Keratinocyte (primary cell): Measurements from ENCODE around the gene IQCK. TPM values are rescaled to one million over a fixed set of nuclear protein-coding genes. Genes with fewer than 3 reads are reported as not detected.

ENCODE experiments used
- DNase-seq: peaks from one replicate; pipeline ENCODE4 v3.0.0-alpha.2; 2011; ENCODE audit warnings: low read depth, missing footprints, low spot score
- FAIRE-seq: peaks from 2 replicates; lab custom pipeline; 2011; peaks lifted over from hg19 to GRCh38; lab: Jason Lieb, UNC
- H2AFZ ChIP-seq: 2 replicates; pipeline ENCODE4 v1.6.0; 2012; ENCODE audit warnings: low read length, control low read depth, inconsistent platforms; ENCODE audit not compliant: control insufficient read depth
- H3K27ac ChIP-seq: 2 replicates; pipeline ENCODE4 v1.5.1; 2011; ENCODE audit warnings: low read length; ENCODE audit not compliant: control insufficient read depth, insufficient read depth
- H3K27me3 ChIP-seq: 3 replicates; pipeline ENCODE4 v1.6.0; 2011; ENCODE audit warnings: low read length; ENCODE audit not compliant: control insufficient read depth, insufficient read depth; ENCODE audit errors: extremely low read depth
- H3K36me3 ChIP-seq, 2 experiments: 2 replicates in 1 of 2; 3 replicates in 1 of 2; pipeline ENCODE4 v1.5.1; 2011; ENCODE audit warnings: low read length in 2 of 2, mild to moderate bottlenecking in 1 of 2; ENCODE audit not compliant: control insufficient read depth in 2 of 2, insufficient read depth in 2 of 2; ENCODE audit errors: extremely low read depth in 1 of 2
- H3K4me1 ChIP-seq: 3 replicates; pipeline ENCODE4 v1.5.1; 2011; ENCODE audit warnings: low read length; ENCODE audit not compliant: control insufficient read depth, insufficient read depth; ENCODE audit errors: extremely low read depth
- H3K4me2 ChIP-seq: 3 replicates; pipeline ENCODE4 v1.6.0; 2011; ENCODE audit warnings: low read depth, low read length; ENCODE audit not compliant: control insufficient read depth, insufficient read depth; ENCODE audit errors: extremely low read depth
- H3K4me3 ChIP-seq, 3 experiments: fragments of 200-600 bp in 1 of 3; sonication (generic) in 1 of 3; 2 replicates in 2 of 3; 3 replicates in 1 of 3; pipeline ENCODE4 v1.5.1; 2011 to 2016; ENCODE audit warnings: low read length in 3 of 3, mild to moderate bottlenecking in 3 of 3, control low read depth in 2 of 3, inconsistent platforms in 1 of 3, low read depth in 1 of 3, mixed read lengths in 1 of 3, mixed run types in 1 of 3, moderate library complexity in 1 of 3; ENCODE audit not compliant: control insufficient read depth in 2 of 3, insufficient read depth in 2 of 3; ENCODE audit errors: extremely low read depth in 1 of 3
- H3K79me2 ChIP-seq: 2 replicates; pipeline ENCODE4 v1.6.0; 2012; ENCODE audit warnings: low read length; ENCODE audit not compliant: control insufficient read depth, insufficient read depth
- H3K9ac ChIP-seq: 3 replicates; pipeline ENCODE4 v1.6.0; 2011; ENCODE audit warnings: low read length; ENCODE audit not compliant: control insufficient read depth, insufficient read depth; ENCODE audit errors: extremely low read depth
- H3K9me1 ChIP-seq: 3 replicates; pipeline ENCODE4 v1.6.0; 2011; ENCODE audit warnings: low read length; ENCODE audit not compliant: control insufficient read depth, insufficient read depth; ENCODE audit errors: extremely low read depth
- H3K9me3 ChIP-seq: 2 replicates; pipeline ENCODE4 v1.5.1; 2012; ENCODE audit warnings: low read depth, low read length; ENCODE audit not compliant: control insufficient read depth
- H4K20me1 ChIP-seq: 3 replicates; pipeline ENCODE4 v1.6.0; 2011; ENCODE audit warnings: low read length; ENCODE audit not compliant: control insufficient read depth, insufficient read depth; ENCODE audit errors: extremely low read depth
- CTCF ChIP-seq, 3 experiments: IDR thresholded peaks in 1 of 3; conservative IDR thresholded peaks in 1 of 3; optimal IDR thresholded peaks in 1 of 3; 2 replicates in 2 of 3; 3 replicates in 1 of 3; pipeline versions ENCODE3 to v1.5.1; 2011; ENCODE audit warnings: low read length in 3 of 3, mild to moderate bottlenecking in 3 of 3, moderate library complexity in 2 of 3, control low read depth in 1 of 3, inconsistent platforms in 1 of 3; ENCODE audit not compliant: insufficient read depth in 2 of 3; ENCODE audit errors: extremely low read depth in 1 of 3
- EZH2 ChIP-seq: IDR thresholded peaks from one replicate; pipeline ENCODE4 v1.6.1; 2012; ENCODE audit warnings: inconsistent platforms, mild to moderate bottlenecking, low read length, moderate library complexity
- dilution Hi-C: fragments of 300-500 bp; cut with MboI; formaldehyde crosslinking; loops from one replicate; pipeline ENCODE4 v1.7.0; 2020; ENCODE audit warnings: low sequenced_read_pairs; ENCODE audit not compliant: extremely low pct_ligation_motif_present
- polyA plus RNA-seq, 5 experiments: library from polyadenylated mRNA; depleted of rRNA in 3 of 5; stranded (reverse) in 3 of 5; stranded (forward) in 1 of 5; unstranded in 1 of 5; fragments of >200 nt; gene quantifications; 1 replicate in 1 of 5; 2 replicates in 3 of 5; 3 replicates in 1 of 5; pipeline versions ENCODE4 v1.2.1 to v1.2.3, GENCODE V29; 2011 to 2012; ENCODE audit warnings: missing spikeins in 2 of 5, low read depth in 1 of 5, low replicate concordance in 1 of 5

IQCK gene
- polyA plus RNA-seq, 1 donor (not counting 4 experiments of a cell fraction or from before 2014, with no cell fraction given): 9.7 TPM

DNA sequence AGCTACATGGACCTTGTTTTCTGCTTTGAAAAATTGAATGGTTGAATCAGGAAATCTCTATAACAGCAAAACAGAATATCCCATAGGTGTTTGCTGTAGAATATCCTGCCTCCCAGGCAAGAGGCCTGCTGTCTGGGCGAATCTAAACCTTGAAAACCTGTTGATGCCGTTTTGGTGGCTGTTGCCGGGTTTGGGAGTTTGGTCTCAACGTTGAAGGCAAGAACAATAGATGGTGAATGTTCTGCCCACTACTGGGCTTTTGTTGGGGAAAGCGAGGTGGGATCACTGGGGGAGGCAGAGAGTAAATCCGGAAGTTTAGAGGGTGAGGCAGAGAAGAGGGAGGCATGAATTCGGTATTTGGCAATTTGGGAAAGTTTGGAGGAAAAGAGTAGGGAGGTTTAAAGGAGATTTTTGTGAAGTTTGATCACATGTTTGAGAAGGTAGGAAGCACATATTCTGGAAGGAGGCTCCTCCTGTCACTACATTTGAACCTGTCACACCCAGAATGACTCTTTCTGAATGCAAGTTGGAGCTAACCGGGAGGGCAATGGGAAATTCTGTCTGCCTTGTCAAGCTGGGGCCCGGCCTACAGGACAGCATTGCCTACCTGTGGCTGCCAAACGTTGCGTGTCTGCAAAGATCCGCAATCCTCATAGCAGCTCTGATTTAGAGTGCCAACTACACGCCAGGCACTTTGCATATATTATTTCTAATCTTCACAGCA, 120.1 kb downstream of the IQCK start:
- FAIRE-seq (no peak), DNase-seq (no peak)
- H3K4me2 ChIP-seq: no peak overlapping the region
- H3K27ac ChIP-seq: no peak overlapping the region
- H3K79me2 ChIP-seq: no peaks in the 10 kb centered on the region
- no peaks in the 10 kb centered on the region for H3K9me1 ChIP-seq
- no peaks in the 10 kb centered on the region for H3K9me3 ChIP-seq
- no peaks in the 10 kb centered on the region for H4K20me1 ChIP-seq
- dilution Hi-C loops: no loop called here
- H3K4me3 ChIP-seq: no peak overlapping the region
- TF ChIP-seq CTCF (optimal IDR thresholded peaks at IDR 0.05 in 1 of 3, IDR thresholded peaks at IDR 0.05 in 1 of 3, conservative IDR thresholded peaks at IDR 0.05 in 1 of 3; ENCODE audit: extremely low read depth in 1 of 3, insufficient read depth in 2 of 3, low read length in 3 of 3) (no peak), EZH2 (no peak)
- no peaks in the 10 kb centered on the region for H3K4me1 ChIP-seq
- no peak overlapping the region for H2AFZ ChIP-seq
- H3K9ac ChIP-seq: no peak overlapping the region
- H3K27me3 ChIP-seq: no peaks in the 10 kb centered on the region
- H3K36me3 ChIP-seq: no peaks in the 10 kb centered on the region

DNA sequence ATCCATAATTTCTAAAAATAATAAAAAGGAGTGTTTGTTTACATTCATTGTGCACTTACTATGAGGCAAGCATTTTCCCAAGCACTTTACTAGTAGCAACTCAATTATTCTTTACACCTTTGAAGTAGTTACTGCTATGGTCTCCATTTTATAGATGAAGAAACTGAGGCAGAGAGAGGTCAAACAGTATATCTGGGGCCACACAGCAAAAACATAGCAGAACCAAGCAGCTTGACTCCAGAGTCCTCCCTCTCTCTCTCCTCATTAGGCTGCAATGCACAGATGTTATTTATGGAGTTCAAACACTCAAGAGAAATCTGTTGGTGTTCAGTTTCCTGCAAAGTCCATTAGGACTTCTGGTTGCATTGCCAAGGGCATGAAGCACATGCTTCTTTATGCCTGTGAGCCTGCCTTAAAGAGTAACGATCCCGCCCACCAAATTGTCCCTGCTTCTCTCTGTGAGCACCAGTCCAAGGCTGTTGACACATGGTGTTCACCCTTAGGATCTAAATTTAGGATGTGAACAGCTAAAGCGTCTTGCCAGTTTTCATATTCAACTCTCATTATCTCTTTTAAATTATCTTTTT, 122.5 kb downstream of the IQCK start:
- no peaks in the 10 kb centered on the region for H4K20me1 ChIP-seq
- no peak overlapping the region for H3K4me3 ChIP-seq
- no peaks in the 10 kb centered on the region for H3K27me3 ChIP-seq
- no peak for FAIRE-seq
- no peaks in the 10 kb centered on the region for H3K9me3 ChIP-seq
- no peaks in the 10 kb centered on the region for H3K9me1 ChIP-seq
- H3K9ac ChIP-seq: no peak overlapping the region
- H2AFZ ChIP-seq: no peak overlapping the region
- DNase-seq: no peak
- no peaks in the 10 kb centered on the region for H3K79me2 ChIP-seq
- dilution Hi-C loops: no loop called here
- H3K27ac ChIP-seq: no peak overlapping the region
- H3K4me2 ChIP-seq: no peak overlapping the region
- TF ChIP-seq CTCF (optimal IDR thresholded peaks at IDR 0.05 in 1 of 3, IDR thresholded peaks at IDR 0.05 in 1 of 3, conservative IDR thresholded peaks at IDR 0.05 in 1 of 3; ENCODE audit: extremely low read depth in 1 of 3, insufficient read depth in 2 of 3, low read length in 3 of 3): no peak
- TF ChIP-seq EZH2: no peak
- H3K4me1 ChIP-seq: no peaks in the 10 kb centered on the region
- H3K36me3 ChIP-seq: no peaks in the 10 kb centered on the region
